RWPE1 (cell line): ENCODE data around the gene APOB.

Experiments
- CTCF ChIA-PET: fragments of 350-600 bp; sonication (Branson Sonifier 250); formaldehyde crosslinking; extraction: SDS; loops from one replicate; lab custom pipeline; 2021; lab: Yijun Ruan, JAX
- POLR2A ChIA-PET: fragments of 400-600 bp; formaldehyde crosslinking; extraction: SDS; loops from one replicate; lab custom pipeline; 2020; ENCODE audit warnings: antibody characterized with exemption; ENCODE audit not compliant: low non-redundant PET; lab: Yijun Ruan, JAX
- DNase-seq: peaks from one replicate; pipeline ENCODE4 v3.0.0; 2012; ENCODE audit warnings: low spot score
- H3K27ac ChIP-seq: fragments of 450-650 bp; 2 replicates; pipeline ENCODE4 v1.5.1; 2017
- TF ChIP-seq, protein P1 (sequence below): fragments of 450-650 bp; conservative IDR thresholded peaks from 2 replicates; pipeline ENCODE4 v1.5.1; 2017; ENCODE audit warnings: low read depth, mild to moderate bottlenecking

Gene APOB

DNA sequence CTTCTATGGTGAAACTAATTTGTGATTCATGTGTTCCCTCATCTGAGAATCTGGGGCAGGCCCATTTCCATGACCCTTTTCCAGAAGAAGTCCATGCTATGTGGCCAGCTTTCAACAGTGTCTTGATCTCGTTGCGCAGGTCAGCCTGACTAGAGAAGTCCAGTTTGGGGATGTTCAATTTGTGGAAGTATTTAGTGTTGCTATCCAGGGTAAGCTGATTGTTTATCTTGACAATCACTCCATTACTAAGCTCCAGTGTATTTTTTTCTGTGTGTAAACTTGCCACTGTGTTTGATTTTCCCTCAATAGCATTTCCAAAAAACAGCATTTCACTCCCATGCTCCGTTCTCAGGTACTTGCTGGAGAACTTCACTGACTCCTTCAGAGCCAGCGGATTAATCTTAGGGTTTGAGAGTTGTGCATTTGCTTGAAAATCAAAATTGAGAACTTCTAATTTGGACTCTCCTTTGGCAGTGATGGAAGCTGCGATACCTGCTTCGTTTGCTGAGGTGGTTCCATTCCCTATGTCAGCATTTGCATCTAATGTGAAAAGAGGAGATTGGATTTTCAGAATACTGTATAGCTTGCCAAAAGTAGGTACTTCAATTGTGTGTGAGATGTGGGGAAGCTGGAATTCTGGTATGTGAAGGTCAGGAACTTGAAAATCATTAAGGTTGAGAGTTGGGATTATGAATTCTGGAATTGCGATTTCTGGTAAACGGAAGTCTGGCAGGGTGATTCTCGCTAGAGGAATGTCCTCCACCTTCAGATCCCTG is 35.7 kb downstream of the APOB start:
- no peak overlapping the region for H3K27ac ChIP-seq
- no peak for DNase-seq
- CTCF ChIA-PET: no interaction called here
- TF ChIP-seq, protein P1, sequence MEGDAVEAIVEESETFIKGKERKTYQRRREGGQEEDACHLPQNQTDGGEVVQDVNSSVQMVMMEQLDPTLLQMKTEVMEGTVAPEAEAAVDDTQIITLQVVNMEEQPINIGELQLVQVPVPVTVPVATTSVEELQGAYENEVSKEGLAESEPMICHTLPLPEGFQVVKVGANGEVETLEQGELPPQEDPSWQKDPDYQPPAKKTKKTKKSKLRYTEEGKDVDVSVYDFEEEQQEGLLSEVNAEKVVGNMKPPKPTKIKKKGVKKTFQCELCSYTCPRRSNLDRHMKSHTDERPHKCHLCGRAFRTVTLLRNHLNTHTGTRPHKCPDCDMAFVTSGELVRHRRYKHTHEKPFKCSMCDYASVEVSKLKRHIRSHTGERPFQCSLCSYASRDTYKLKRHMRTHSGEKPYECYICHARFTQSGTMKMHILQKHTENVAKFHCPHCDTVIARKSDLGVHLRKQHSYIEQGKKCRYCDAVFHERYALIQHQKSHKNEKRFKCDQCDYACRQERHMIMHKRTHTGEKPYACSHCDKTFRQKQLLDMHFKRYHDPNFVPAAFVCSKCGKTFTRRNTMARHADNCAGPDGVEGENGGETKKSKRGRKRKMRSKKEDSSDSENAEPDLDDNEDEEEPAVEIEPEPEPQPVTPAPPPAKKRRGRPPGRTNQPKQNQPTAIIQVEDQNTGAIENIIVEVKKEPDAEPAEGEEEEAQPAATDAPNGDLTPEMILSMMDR: no peak
- POLR2A ChIA-PET: no interaction called here

DNA sequence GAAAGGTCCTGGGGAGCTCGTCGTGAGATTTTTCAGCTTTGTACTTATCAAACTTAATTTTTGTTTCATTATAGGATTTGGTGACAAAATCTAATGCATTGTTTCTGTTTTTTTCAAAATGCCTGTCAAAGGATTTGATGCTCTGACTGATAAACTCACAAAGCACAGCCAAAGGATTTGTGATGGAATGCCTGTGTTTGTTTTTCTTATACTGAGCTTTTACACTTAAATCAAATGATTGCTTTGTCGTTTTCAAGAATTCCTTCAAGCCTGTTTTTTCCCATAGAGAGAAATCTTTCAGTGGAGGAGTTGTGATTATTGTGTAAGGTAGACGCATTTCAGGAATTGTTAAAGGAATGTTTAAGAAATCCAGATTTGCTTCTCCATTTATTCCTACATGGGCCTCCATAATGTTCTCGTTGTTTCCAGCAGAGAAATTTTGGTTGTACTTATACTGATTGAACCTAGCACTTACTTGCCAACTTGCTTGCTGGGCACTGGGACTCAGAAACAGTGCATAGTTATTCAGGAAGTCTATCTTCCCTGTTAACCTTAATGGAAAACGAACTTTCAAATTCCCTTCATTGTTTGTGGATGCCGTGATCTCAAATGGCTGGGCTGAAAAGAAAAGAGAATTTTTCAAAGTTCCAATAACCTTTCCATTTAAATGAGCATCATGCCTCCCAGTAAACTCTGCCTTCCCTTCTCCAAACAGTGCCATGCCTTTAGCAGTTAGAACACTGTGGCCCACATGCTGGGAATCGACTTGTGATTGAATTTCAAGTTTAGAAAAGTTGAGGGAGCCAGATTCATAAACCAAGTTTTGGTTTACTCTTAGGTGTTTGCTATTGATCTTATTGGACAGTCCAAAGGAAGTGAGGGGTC is 36.5 kb downstream of the APOB start:
- TF ChIP-seq, protein P1: no peak
- POLR2A ChIA-PET: no interaction called here
- DNase-seq: no peak
- CTCF ChIA-PET: no interaction called here
- no peak overlapping the region for H3K27ac ChIP-seq

DNA sequence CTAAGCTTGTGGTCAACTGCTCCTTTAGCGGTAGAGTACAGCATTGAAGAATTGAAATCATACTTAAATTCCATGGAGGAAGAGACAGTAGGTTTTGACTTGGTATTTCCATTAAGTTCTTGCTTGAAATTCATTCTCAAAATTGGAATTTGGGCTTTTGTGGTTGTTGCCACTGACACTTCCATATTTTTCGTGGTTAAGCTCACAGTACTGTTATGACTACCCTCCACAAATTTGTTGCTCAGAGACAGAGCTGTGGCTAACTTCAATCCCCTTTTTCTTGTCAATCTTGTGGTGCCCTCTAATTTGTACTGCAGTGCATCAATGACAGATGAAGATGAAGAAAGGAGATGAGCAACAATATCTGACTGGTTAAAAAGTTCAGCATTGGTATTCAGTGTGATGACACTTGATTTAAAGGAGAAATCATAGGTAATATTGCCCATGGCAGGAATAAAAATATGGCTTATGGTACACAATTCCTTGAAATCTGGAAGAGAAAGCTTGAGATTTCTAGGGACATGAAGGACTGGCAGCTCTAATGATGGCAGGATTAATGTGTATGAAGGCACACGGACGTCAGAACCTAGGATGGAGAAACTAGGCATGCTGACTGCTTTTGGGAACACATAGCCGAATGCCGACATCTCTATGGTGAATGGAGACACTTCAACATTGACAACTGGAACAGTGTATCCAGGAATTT is 37.3 kb downstream of the APOB start:
- H3K27ac ChIP-seq: no peak overlapping the region
- ChIA-PET CTCF (no interaction called here), POLR2A (no interaction called here)
- no peak for DNase-seq
- TF ChIP-seq, protein P1: no peak

DNA sequence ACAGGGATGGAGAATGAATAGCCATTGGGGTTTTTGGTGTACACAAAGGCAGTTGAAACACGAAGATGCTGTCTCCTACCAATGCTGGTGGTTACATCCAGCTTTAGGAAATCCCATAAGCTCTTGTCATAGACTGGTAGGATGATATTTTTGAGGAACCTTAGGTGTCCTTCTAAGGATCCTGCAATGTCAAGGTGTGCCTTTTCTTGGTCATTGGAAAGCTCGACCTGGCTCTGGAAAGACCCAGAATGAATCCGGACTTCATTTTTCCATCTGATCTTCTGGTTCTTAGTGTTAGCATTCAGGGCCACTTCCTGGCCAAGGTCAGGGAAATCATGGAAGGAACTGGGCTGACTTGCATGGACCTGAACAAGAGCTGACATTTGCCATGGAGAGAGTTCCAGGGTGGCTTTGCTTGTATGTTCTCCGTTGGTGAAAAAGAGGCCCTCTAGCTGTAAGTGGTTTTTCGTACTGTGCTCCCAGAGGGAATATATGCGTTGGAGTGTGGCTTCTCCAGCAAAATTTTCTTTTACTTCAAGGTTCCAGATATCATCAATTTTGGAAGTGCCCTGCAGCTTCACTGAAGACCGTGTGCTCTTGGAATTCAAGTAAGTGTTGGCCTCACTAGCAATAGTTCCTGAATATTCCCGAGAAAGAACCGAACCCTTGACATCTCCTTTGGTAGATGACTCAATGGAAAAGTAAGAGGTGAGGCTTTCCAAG is 38.0 kb downstream of the APOB start:
- no peak for DNase-seq
- ChIA-PET POLR2A (no interaction called here), CTCF (no interaction called here)
- TF ChIP-seq, protein P1: no peak
- H3K27ac ChIP-seq: no peak overlapping the region

DNA sequence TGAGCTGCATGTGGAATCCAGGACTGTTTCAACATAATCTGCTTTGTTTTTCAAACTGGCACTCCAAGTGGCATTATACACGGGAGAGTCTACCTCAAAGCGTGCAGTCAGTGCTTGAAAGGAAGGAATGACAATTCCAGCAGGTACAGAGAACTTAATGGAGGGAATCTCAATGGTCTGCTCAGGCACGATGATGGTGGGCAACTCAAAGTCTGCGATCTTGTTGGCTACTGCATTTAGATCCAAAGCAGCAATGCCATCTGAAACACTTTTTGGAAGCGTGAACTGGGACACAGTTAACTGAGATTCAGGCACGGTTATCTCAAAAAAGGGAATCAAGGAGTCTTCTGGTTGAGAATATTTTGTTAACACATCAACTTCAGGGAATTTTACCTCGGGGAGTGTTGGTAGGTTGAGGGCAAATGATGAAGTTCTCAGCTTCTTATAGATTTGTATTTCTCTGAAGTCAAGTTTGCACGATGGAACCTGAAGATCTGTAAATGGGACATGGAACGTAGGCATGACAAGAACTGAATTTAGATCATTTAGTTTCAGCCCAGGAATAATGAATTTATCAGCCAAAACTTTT is 38.7 kb downstream of the APOB start:
- ChIA-PET CTCF (no interaction called here), POLR2A (no interaction called here)
- no peak for DNase-seq
- TF ChIP-seq, protein P1: no peak
- H3K27ac ChIP-seq: no peak overlapping the region

DNA sequence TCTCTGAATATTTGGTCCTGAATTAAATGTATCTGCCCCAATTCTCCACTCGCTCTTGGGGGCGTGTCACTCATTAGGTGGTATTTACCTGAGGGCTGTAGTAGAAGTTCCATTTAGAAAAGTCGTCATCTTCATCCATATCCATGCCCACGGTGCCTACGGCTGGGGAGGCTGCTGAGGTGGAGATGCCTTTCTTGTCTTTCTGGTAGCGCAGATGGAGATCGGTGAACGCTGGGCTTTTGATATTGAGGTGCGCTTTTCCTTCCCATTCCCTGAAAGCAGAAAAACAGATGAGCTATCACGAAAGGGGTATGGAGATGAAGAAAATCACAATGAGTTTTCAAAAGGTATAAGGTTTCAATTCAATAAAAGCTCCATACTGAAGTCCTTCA is 39.7 kb downstream of the APOB start:
- TF ChIP-seq, protein P1: no peak
- ChIA-PET CTCF (no interaction called here), POLR2A (no interaction called here)
- no peak for DNase-seq
- H3K27ac ChIP-seq: no peak overlapping the region
